Body of pancreas (tissue), 4 donors: ENCODE data around the gene KHNYN.

Experiments used
- CTCF ChIP-seq, 7 experiments: fragments of 450-650 bp in 4 of 7; fragments of 200-600 bp in 3 of 7; sonication (generic) in 3 of 7; IDR thresholded peaks; one replicate each; pipeline ENCODE4 v1.5.1; 2016 to 2019; ENCODE audit warnings: antibody characterized with exemption in 7 of 7
- POLR2A ChIP-seq, 3 donors: fragments of 450-650 bp; IDR thresholded peaks; one replicate each; pipeline ENCODE4 v1.6.1; 2016; ENCODE audit warnings: antibody characterized with exemption in 3 of 3, mild to moderate bottlenecking in 2 of 3

DNA sequence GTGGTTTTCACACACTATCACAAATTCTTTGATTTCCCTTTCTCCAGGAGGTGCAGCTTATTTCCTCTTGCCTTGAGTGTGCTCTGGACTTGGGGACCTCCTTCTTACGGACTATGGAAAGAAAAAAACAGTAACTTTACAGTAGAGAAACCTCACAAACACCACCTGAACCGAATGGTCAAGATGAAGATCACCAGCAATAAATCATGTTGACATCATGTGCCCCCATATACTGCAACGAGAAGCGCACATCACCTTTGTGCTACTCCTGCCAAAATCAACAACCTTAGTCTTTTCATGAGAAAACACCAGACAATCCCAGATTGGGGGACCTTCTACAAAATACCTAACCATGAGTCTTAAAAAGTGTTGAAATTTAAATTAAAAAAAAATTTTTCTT is 44.2 kb upstream of the KHNYN start:
- TF ChIP-seq CTCF (IDR thresholded peaks at IDR 0.05): no peak
- no peak for TF ChIP-seq POLR2A (IDR thresholded peaks at IDR 0.05)
